GM20431 (cell line): ENCODE measurements around the gene CALCOCO2.
"Not testable (repeated sequence)": the region's sequence is repeated elsewhere in the genome, so short reads cannot be mapped to it uniquely, and the experiment has no call there.

Source experiments
- in situ Hi-C: fragments of 300-500 bp; cut with MseI, MboI; formaldehyde crosslinking; loops from one replicate; pipeline ENCODE4 v1.15.0; 2020; ENCODE audit warnings: low sequenced_read_pairs; ENCODE audit not compliant: unreplicated experiment

CALCOCO2 gene, protein sequence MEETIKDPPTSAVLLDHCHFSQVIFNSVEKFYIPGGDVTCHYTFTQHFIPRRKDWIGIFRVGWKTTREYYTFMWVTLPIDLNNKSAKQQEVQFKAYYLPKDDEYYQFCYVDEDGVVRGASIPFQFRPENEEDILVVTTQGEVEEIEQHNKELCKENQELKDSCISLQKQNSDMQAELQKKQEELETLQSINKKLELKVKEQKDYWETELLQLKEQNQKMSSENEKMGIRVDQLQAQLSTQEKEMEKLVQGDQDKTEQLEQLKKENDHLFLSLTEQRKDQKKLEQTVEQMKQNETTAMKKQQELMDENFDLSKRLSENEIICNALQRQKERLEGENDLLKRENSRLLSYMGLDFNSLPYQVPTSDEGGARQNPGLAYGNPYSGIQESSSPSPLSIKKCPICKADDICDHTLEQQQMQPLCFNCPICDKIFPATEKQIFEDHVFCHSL

DNA sequence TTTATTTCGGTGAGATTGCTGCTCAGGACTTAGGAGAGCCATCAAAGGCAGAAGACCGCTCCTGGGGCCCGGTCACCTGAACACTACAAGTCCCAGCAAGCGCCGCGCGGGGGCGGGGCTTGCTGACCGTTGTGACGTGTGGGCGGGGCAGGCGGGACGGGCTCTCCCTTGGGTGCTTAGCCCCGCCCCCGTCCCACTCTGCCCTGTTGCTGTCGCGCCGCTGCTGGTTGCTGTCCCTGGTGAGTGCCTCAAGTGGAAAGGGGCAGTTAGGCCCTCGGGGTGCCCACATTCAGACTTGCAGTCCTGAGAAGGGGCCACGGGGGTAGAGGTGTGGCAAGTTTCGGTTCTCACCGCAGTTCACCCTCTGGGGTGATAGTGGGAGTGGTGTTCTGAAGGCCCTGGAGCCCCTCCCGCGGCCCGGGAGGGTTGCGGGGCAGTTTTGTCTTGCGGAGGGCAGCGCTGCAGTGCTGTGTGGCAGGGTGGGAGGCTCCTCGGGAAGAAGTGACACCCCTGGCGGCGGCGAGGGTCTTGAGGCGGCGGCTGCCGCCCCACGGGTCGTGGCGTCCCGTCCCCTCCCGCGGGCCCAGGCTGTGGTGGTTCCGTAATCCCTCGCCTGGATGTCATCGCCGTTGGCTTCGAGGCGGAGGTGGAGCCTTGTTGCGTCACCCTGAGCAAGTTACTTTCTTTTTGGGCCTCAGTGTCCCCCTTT, at the start of gene CALCOCO2:
TSS of gene CALCOCO2 (plus strand) at position 196 of the 709 bp plus-strand sequence. CDS start 10,673 bp downstream, outside the sequence.
- in situ Hi-C loops = no loop called here

DNA sequence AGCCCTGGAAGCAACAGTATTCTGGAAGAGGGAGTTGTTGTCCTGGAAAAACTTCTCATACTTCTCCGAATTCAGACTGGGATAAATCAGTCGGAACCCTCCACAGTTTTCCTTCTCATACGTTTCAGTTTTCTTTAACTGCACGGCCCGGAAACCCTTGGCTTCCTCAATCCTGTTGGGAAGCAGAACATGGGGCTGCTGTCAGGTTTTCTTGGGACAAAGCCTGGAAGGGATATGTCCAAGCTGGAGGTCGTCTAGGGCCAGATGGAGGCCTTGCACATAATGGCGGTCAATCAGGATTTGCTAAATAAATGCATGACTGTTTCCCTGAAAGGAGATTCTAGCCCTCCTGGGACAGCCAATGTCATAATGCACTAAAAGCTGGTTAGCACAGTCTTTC, 43.0 kb upstream of the CALCOCO2 start:
- in situ Hi-C loops = no loop called here

DNA sequence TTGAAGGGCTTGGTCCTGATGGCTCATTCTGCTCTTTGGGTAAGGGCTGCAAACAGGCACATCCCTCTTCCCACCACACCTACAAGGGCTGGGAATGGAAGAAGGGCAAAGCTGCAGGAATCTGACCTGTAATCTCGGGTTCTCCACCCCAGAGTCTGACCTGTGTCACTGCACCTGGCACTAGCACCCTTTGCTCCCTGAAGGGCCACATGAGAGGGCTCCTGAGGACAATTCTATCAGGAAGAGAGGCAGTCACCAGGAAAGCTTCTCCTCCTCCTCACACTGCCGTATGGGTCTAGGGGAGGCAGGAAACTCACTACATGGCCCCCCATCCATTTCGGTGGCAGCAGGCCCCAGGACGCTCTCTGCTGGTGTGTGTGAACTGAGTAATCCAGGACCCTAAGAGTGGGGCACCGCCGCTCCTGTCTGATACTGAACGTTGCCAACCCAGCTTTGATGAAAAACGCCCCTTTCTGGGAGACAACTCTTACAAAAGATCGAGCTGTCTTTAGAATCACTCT, 40.2 kb upstream of the CALCOCO2 start:
- in situ Hi-C loops = no loop called here

DNA sequence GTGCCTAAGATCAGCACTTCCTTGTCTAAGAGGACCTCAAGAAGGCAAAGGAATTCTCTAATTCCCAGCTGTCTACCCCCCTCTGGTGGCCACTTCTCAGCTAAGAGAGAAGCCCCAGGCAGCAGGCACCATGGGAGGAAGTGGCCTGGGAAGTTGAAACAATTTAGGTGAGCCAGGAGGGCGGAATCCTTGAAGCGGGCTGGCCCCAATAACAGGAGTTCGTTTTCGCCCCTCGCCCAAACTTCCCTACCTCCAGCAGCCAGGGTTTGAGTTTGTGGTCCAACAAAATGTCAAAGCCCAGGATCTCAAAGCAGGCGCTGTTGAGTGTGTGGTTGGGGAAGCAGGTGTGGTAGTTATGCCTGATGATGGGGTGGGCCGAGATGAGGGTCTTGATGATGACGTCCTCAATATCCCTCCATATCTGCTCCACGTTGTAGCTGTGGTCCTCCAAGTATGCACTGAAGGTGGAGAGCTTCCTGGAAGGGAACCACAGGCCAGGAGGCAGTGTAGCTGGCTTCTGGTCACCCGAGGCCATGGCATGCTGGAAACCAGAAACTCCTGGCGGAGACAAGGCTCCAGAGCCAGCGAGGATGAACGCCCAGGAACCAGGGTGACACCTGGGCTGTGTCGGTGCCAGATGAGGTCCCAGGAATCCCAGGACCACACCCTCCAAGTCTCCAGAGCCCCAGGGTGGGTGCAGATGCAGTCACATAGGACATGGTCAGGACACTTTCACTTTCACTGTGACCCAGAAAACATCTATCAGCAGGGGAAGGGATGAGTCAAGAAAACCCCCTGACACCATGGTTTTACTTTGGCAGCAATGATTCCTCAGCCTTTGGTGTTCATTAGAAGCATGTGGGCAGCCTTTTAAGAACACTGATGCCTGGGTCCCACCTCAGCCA, 39.5 kb upstream of the CALCOCO2 start:
- in situ Hi-C loops = no loop called here

DNA sequence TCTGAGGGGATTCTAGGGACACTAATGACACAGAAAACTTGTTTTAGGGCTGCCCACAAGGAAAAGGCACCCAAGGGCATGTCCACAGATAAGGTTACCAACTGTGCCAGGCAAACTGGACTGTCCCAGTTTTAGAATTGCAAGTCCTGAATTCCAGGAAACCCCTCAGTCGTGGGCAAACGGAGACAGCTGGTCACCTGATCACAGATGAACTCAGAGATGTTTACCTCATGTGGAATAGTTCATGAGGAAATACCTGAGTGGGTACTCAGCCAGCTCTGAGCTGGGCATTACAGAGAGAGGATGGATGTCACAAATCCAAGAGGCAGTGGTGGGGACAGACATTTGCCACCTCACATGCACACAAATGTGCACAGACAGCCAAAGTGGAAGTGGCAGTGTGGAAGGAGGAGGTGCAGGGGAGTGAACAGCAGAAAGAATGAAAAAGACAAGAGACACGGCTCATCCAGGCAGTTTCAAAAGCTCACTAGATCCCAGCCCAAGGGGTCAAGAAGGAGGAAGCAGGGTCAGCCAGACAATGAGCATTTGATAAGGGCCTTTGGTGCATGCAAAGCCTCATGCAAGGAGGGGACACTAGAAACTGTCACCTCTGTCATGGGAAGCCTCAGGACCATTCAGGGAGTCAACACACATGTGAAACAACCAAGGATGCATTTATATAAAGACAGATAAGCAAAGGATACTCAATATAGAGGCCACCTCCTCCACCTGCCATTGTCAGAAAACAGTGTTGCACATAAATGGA, 38.6 kb upstream of the CALCOCO2 start:
- in situ Hi-C loops = no loop called here

DNA sequence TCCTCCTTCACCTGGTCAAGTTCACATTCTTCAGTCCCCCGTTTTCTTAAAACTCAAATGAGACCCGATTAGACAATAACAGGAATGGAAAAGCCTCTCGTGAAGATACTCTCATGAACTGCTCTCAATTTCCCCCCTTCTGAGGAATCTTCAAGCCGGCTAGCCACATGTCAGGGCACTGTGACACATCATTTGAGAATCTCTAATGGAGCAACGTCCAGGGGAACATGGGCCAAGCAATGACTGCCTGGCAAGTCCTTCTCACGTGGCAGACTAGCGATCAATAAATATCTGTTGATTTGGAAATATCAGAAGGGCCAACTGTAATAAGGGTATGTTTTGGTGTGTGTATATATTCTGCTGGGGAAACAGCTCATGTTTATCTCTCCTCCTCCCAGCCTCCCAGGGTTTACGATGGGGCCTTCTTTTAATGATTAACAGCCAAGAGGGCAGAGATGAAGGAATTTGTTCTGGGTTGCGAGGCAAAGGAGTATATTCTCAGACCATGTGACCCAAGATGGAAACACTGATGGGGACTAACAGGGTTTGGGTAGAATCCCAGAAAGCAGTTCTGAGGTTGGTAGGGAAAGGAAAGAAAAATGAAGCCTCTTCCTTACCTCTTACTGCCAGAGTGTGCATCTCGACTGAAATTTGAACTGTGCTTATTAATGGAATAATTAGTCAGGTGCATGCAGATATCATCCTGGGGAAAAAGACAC, 35.2 kb upstream of the CALCOCO2 start:
- in situ Hi-C loops = no loop called here

DNA sequence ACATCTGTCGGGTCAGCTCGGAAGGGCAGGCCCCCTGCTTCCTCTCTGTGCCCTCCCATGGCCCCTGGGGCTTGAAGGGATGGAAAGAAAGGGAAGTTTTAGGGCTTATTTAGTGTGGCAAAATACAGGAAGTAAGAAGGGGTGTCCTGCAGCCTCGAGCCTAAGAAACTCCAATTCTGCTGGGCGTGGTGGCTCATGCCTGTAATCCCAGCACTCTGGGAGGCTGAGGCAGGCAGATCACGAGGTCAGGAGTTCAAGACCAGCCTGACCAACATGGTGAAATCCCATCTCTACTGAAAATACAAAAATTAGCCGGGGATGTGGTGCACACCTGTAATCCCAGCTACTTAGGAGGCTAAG, 34.7 kb upstream of the CALCOCO2 start:
- in situ Hi-C loops = not testable (repeated sequence)

DNA sequence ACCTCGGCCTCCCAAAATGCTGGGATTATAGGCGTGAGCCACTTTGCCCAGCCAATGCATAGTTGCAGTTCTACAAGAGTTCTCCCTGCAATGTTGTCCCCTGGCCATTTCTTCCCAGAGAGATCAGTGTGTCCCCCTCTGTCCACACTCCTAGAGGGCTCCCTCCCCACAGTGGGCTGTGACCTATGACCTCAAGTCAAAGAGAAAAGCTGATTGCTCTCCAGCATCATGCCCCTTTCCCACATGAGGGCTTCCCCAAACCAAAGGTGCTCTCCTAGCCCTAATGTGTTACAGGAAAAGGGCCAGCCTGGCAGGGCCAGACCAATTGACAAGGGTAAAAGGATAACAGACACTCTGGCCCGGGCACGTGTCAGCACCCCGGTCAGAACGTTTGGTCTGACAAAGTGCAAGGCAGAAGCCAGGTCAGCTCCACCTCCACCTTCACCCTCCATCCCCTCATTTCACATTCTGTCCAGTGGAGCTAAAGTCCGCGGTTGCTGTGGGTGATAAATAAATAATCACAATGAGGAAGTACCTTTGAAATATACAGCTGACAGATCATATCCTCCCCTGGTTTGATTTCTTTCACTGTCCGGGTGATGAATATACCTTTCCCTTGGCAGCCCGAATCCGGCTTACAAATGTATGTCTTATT, 31.6 kb upstream of the CALCOCO2 start:
- in situ Hi-C loops = no loop called here

DNA sequence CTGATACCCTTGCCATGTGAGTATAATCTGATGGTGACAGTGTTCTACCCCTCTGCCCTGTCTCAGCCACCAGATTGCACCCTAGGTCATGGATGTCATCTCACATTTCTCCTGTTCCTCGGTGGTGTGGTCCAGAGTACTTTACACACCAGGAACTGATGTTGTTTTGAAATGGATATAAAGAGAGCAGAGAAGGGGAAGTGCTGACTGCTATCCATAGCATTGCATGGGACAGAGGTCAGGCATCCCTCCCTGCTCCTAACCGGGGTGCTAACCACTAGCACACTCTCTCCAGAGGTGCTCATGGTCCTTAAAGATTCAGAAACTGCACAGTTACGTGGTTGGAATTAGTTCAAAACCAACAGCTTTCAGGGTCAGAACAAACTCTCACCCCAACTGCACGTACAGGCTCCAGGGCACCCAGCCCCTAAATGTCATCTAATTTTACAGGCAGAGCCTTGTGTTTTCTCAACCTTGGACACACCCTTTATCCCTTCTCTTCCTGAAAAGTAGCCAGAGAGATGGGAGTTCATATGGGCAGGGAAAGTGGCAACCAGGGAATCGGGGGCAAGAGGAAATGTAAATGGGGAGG, 30.1 kb upstream of the CALCOCO2 start:
- in situ Hi-C loops = loop anchor here (25.0 kb wide), 1 partner anchor 237 kb away; no protein-coding TSS in a partner anchor

DNA sequence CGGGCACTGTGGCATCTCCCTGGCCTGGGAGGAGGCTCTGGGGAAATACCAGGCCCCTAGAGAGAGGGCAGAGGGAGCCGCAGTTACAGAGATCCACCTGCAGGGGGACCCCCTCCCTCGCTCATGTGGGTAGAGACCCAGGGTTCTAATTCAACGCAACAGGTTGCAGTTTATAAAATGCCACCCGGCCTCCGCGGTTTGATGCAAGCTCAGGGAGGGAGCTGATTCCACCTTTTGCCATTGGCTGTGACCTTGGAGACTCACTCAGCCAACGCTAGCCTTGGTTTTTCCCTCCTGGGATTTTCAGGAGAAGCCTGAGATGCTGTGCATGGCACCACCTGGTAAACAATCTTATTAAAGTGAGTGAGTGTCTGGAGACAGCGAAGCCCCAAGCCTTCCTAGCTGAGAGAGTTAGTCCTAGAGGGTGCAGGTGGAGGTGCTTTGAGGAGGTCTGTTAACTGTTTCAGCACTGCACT, 25.9 kb upstream of the CALCOCO2 start:
- in situ Hi-C loops = loop anchor here (25.0 kb wide), 1 partner anchor 232 kb away; no protein-coding TSS in a partner anchor

DNA sequence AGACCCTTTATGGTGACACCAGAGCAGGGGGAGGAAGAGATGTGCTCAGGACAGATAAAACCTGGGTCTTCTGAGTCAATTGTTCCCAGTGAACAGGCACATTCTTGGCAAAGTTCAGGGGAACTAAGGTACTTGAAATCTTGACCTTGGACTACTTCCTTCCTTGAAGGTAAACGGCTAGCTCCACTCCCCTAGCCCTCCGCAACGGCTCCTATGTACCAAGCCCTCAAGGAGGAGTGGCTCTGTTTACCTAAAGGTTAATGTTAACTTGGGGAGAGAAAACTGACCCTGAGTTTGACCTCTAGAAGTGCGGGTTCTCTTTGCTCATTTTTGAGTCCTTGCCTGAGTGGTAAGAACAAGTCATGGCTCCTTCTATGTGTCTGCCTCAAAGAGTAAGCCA, 21.7 kb upstream of the CALCOCO2 start:
- in situ Hi-C loops = loop anchor here (25.0 kb wide), 1 partner anchor 228 kb away; no protein-coding TSS in a partner anchor

DNA sequence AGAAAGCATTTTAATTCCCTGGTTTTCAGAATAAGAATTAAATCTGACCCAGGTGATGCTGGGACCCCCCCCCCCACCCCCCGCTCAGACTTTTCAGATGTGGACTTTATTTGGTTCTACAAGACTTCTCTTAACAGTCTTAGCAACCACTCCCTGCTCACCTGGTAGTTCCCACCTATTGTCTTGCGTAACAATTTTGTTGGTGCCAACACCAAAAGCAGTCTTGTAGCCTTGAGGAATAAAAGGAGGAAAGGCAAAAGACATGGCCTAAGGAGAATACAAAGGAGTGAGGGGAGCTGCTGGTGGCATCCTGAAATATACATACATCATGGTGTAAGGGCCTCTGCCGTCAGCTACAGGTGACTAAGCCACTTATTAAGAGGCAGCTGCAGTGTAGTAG, 18.8 kb upstream of the CALCOCO2 start:
- in situ Hi-C loops = loop anchor here (5.0 to 25.0 kb wide), 2 partner anchors 70 to 225 kb away; no protein-coding TSS in a partner anchor

DNA sequence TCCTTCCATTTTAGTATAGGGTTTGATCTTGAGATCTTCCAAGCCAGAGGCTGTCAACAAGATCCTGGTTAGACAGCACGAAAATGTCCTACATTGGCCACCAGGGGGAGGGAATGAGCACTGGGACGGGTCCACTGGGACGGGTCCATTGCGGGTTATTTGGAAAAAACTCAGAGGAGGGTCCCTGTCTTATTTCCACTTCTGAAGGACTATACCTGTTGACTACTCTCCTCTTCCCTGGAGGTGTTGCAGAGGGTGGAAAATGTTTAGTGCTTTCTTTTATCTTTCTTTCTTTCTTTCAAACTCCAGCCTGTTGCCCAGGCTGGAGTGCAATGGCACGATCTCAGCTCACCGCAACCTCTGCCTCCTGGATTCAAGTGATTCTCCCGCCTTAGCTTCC, 16.3 kb upstream of the CALCOCO2 start:
- in situ Hi-C loops = loop anchor here (5.0 to 25.0 kb wide), 2 partner anchors 68 to 223 kb away; no protein-coding TSS in a partner anchor

DNA sequence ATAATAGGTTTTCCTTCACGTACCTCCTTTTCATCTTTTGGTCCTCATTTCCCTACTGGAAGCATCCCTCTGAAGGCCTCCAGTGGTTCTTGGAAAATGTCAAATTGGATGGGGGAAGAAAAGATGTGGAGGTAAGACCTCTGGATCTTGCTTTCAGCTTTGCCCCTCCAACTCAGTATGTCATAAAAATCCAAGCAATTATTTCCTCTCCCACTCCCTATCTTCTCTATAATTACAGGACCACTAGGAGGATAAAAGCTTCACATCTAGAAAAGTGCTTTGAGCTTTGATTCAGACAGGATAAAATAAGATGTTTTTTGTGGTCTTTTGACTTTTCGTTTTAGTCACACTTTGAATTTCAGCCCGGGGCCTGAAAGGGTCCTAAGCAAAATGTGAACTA, 15.5 kb upstream of the CALCOCO2 start:
- in situ Hi-C loops = loop anchor here (25.0 kb wide), 1 partner anchor 222 kb away; no protein-coding TSS in a partner anchor

DNA sequence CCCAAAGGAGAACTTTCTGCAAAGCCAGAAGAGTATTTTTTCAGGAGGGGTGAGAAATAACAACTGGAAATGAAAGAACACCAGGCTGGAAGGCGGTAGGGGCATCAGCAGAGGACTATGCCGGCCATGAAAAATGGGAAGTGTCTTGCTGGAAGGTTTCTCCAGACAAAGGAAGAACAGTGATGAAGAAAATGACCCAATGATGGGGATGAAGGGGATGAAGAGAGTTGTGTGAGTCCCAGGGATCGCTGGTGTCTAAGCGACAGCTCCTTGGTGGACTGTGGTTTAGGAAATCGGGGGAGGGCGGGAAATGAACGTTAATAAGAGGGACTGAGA, 14.4 kb upstream of the CALCOCO2 start:
- in situ Hi-C loops = loop anchor here (25.0 kb wide), 1 partner anchor 221 kb away; no protein-coding TSS in a partner anchor

DNA sequence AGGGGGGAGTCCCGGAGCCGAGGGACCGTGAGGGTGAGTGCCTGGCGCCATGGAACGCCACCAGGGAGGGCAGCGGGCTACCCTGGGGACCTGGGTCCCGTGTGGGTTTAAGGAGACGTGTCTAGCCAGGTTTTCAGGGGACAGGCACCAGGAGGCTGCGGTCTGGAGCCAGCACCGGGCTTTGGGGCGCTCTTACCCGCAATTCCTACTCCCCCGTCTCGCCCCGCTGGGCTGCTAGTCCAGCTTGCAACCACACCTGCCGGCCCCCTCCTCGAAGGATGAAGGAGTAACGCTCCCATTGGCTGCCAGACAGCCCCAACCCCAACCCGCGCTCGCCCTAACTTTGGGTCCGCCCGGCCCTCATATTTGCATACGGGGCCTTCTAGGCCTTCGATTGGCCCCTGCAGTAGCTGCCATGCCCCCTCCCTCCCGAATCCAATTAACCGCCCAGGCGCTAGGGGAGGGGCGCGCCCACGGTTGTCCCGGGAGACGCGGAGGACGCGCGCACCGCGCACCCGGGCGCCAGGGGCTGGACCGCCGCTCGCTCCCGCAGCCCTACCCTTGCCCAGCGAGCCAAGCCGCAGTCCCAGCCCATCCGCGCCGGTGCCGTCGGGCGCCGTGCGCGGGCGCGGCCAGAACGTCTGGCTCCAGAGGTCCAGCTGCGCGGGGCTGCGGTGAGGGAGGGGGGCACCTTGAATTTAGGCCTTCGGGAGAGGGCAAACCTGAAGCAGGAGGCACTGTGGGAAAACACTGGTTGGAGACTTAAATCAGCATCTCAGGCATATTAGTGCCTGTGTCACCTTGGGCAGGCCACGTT, 13.9 kb upstream of the CALCOCO2 start, which contains the start of gene TTLL6:
TSS of gene TTLL6 (minus strand) at position 456 of the 817 bp plus-strand sequence. CDS start at position 299, 157 bp downstream.
- in situ Hi-C loops = loop anchor here (25.0 kb wide), 1 partner anchor 220 kb away; no protein-coding TSS in a partner anchor
